Right lobe of liver (tissue), 6 donors: ENCODE measurements around the gene ANO4. TPM values are rescaled to one million over a fixed set of nuclear protein-coding genes. Genes with fewer than 3 reads are reported as not detected.

Experiments used
- ATAC-seq, 4 donors: fragments of 200-7000 bp; cut with Tn5 transposase; one replicate each; pipeline ENCODE4 v1.9.1; 2020; ENCODE audit warnings: mild to moderate bottlenecking in 4 of 4, moderate library complexity in 4 of 4
- DNase-seq, 3 donors: peaks; one replicate each; pipeline ENCODE4 v3.0.0-alpha.2; 2020
- H3K27ac ChIP-seq, 3 donors: fragments of 200-600 bp; one replicate each; pipeline ENCODE4 v1.8.0; 2022
- H3K27me3 ChIP-seq, 2 donors: fragments of 200-600 bp; one replicate each; pipeline ENCODE4 v1.8.0; 2022
- H3K36me3 ChIP-seq, 4 donors: fragments of 200-600 bp; sonication (generic) in 1 of 4; one replicate each; pipeline versions ENCODE4 v1.5.1 to v1.8.0; 2017 to 2022; ENCODE audit warnings: control low read depth in 1 of 4
- H3K4me1 ChIP-seq, 4 donors: fragments of 200-600 bp; sonication (generic) in 1 of 4; one replicate each; pipeline versions ENCODE4 v1.5.1 to v1.8.0; 2017 to 2022; ENCODE audit warnings: control low read depth in 1 of 4
- H3K4me3 ChIP-seq, 3 donors: fragments of 200-600 bp; one replicate each; pipeline ENCODE4 v1.8.0; 2022
- H3K9me3 ChIP-seq, 4 donors: fragments of 200-600 bp; sonication (generic) in 1 of 4; one replicate each; pipeline versions ENCODE4 v1.5.1 to v1.8.0; 2017 to 2022; ENCODE audit warnings: control low read depth in 1 of 4
- CTCF ChIP-seq, 4 donors: fragments of 200-600 bp in 3 of 4; fragments of 450-650 bp in 1 of 4; IDR thresholded peaks; one replicate each; pipeline versions ENCODE4 v1.5.1 to v1.8.0; 2016 to 2022; ENCODE audit warnings: antibody characterized with exemption in 4 of 4, mild to moderate bottlenecking in 2 of 4
- POLR2A ChIP-seq: fragments of 450-650 bp; IDR thresholded peaks from one replicate; pipeline ENCODE4 v1.6.1; 2017; ENCODE audit warnings: antibody characterized with exemption, mild to moderate bottlenecking
- WGBS: methylation state at CpG from one replicate; pipeline ENCODE4 v1.1.6; 2018; ENCODE audit warnings: low coverage, low lambda C conversion rate; ENCODE audit not compliant: insufficient coverage; ENCODE audit errors: missing lambda C conversion rate; 5-methylcytosine and 5-hydroxymethylcytosine counted together
- intact Hi-C, 2 donors: fragments of 100-400 bp; cut with DNase I; formaldehyde crosslinking; loops; one replicate each; pipeline versions ENCODE4 v1.11.2 to v1.14.1; 2022
- total RNA-seq, 6 experiments: library from RNA; depleted of rRNA in 2 of 6; stranded (reverse); fragments of >200 nt in 2 of 6; fragmentation: NEBNext Ultra II Directional in 3 of 6; extraction: Animal tissue kit (Norgen Biotek cat#: 25700) in 3 of 6; gene quantifications; one replicate each; pipeline versions ENCODE4 v1.1.0 to v1.2.4, GENCODE V29; 2016 to 2023
- donor health status: DM: no; HTN: yes; CAD: no.
- donor health status: DM: no; HTN: no; CAD: no.
- donor health status: DM: no; HTN: no; CAD: no.
- donor health status: DM: no; HTN: yes; CAD: no.
- donor health status: DM: no; HTN: yes; CAD: no.

The ANO4 gene
- total RNA-seq, 6 experiments from 2014 or later: 0.13 TPM; not detected in 5

GRCh38 chr12:101173197-101173749 is 378.7 kb downstream of the ANO4 start:
- H3K36me3 ChIP-seq: no peaks in the 10 kb centered on the region
- ATAC-seq: no peak
- DNase-seq: no peak

GRCh38 chr12:101174541-101174940 is 380.0 kb downstream of the ANO4 start:
- 42% methylated on average over 3 of the region's 3 CpGs for WGBS
- no peak for TF ChIP-seq POLR2A
- TF ChIP-seq CTCF (IDR thresholded peaks at IDR 0.05): no peak
- no peak overlapping the region for H3K4me3 ChIP-seq
- H3K27ac ChIP-seq: no peak overlapping the region
- no peaks in the 10 kb centered on the region for H3K36me3 ChIP-seq
- DNase-seq: no peak
- intact Hi-C loops: no loop called here
- H3K9me3 ChIP-seq: no peaks in the 10 kb centered on the region
- no peak for ATAC-seq
- no peaks in the 10 kb centered on the region for H3K27me3 ChIP-seq
- no peaks in the 10 kb centered on the region for H3K4me1 ChIP-seq

More at GRCh38 chr12:101173197-101173749, 378.7 kb downstream of the ANO4 start:
- intact Hi-C loops: no loop called here
- Histone ChIP-seq H3K27ac (no peak overlapping the region), H3K4me1 (no peaks in the 10 kb centered on the region), H3K4me3 (no peak overlapping the region), H3K9me3 (no peaks in the 10 kb centered on the region), H3K27me3 (no peaks in the 10 kb centered on the region)
- 56% methylated on average over 4 of the region's 7 CpGs for WGBS
- TF ChIP-seq POLR2A (no peak), CTCF (IDR thresholded peaks at IDR 0.05) (no peak)

Other genes starting within 250 kb of the ANO4 start
- 1 to 10 TPM; 1.2 to 9.4 (median 2.8) TPM for gene GAS2L3, start 221.1 kb upstream of the ANO4 start, total RNA-seq